Kidney capillary endothelial cell (primary cell): ENCODE results near the gene WNT10A.
A peak's percentile ranks its signal among the peaks of the same experiment; 100 is the strongest.
"Not testable (repeated sequence)": the region's sequence is repeated elsewhere in the genome, so short reads cannot be mapped to it uniquely, and the experiment has no call there.

Experiments
- DNase-seq: peaks from one replicate; pipeline ENCODE4 v3.0.0-alpha.2; 2018; ENCODE audit warnings: low spot score

The WNT10A gene

GRCh38 chr2:218880102-218880858, at the start of gene WNT10A:
Gene WNT10A, plus strand, starts transcription at chr2:218880852. Its CDS starts 144 bp downstream, at chr2:218880996.
- DNase-seq: no peak

GRCh38 chr2:218831378-218831990, 49.2 kb upstream of the WNT10A start, which contains the start of gene PRKAG3:
Gene PRKAG3, minus strand, starts transcription at chr2:218831803.
- DNase-seq: no peak

GRCh38 chr2:218832081-218832480, 48.6 kb upstream of the WNT10A start:
- DNase-seq: no peak

- DNase-seq: peak; percentile 25
These were observed 48.1 kb upstream of the WNT10A start for GRCh38 chr2:218832520-218832919.

- DNase-seq: no peak
These were observed 47.5 kb upstream of the WNT10A start for GRCh38 chr2:218833023-218833609.

GRCh38 chr2:218834685-218835084, 46.0 kb upstream of the WNT10A start:
- DNase-seq: no peak

GRCh38 chr2:218837495-218837894, 43.2 kb upstream of the WNT10A start:
- no peak for DNase-seq

- DNase-seq: no peak
These were observed 41.2 kb upstream of the WNT10A start for GRCh38 chr2:218839430-218839829.

- DNase-seq: no peak
These were observed 40.8 kb upstream of the WNT10A start for GRCh38 chr2:218839888-218840287.

- not testable (repeated sequence) for DNase-seq
These were observed 36.3 kb upstream of the WNT10A start for GRCh38 chr2:218844334-218844733.

- not testable (repeated sequence) for DNase-seq
These were observed 33.7 kb upstream of the WNT10A start for GRCh38 chr2:218846963-218847362.

- DNase-seq: no peak
These were observed 30.9 kb upstream of the WNT10A start for GRCh38 chr2:218849721-218850120.

- DNase-seq: no peak
These were observed 29.9 kb upstream of the WNT10A start for GRCh38 chr2:218850796-218851195.

- DNase-seq: no peak
These were observed 29.4 kb upstream of the WNT10A start for GRCh38 chr2:218851286-218851685.

GRCh38 chr2:218852911-218853667, 27.6 kb upstream of the WNT10A start:
- peak; percentile 51 for DNase-seq

GRCh38 chr2:218853766-218854165, 26.9 kb upstream of the WNT10A start:
- DNase-seq: no peak

GRCh38 chr2:218854860-218855259, 25.8 kb upstream of the WNT10A start:
- DNase-seq: no peak

GRCh38 chr2:218855305-218856166, 25.1 kb upstream of the WNT10A start:
- no peak for DNase-seq

- DNase-seq: no peak
These were observed 24.3 kb upstream of the WNT10A start for GRCh38 chr2:218856167-218856895.

GRCh38 chr2:218856896-218857243, 23.8 kb upstream of the WNT10A start:
- DNase-seq: no peak
